ENCODE data around the gene CDADC1.

The CDADC1 gene

GRCh38 chr13:49247643-49248621, at the start of gene CDADC1:
TSS of gene CDADC1 (plus strand) at chr13:49247925. CDS start at chr13:49248038, 113 bp downstream.
- DNase-seq: peak; percentile 78

DNA sequence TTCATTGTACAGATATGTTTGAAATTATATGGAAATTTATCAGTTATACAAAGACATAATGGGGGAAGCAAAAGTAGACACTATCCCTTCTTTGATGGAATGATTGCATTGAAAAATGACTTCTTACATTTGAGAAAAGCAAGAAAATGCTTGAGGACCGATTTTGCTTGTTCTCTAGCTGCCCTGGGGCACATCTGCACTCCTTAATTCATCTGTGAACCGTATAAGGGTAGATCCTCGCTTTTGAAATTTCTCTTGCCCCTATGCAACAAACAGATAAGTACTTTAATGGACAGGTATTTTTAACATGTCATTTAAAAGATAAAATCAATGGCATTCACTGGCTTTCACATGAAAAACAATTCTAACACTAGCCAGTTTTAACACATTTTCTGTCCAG, 41.1 kb upstream of the CDADC1 start:
- no peak for DNase-seq

- DNase-seq: no peak
Observed at GRCh38 chr13:49208619-49209018, 39.1 kb upstream of the CDADC1 start.

GRCh38 chr13:49210114-49210513, 37.6 kb upstream of the CDADC1 start:
- no peak for DNase-seq

GRCh38 chr13:49210669-49211068, 37.1 kb upstream of the CDADC1 start:
- DNase-seq: no peak

DNA sequence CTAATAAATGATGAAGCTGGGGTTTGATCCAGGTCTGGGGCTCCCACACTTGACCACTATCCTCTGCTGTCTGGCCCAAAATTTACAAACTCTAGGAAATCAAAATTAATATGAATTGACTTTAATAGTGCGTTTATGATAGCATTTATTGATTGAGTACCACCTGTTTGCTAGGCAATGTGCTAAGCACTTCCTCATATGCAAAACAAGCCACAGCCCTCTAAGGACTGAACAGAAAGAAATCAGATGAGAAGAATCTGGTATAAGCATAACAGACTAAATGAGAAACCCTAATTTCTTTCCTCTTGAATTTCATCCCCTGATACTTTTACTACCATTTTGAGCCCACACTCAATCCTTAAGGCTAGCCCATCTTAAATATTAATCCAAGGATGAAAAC, 34.2 kb upstream of the CDADC1 start:
- no peak for DNase-seq

GRCh38 chr13:49213997-49214916, 33.5 kb upstream of the CDADC1 start:
- no peak for DNase-seq

- no peak for DNase-seq
Observed at GRCh38 chr13:49214917-49215376, 32.8 kb upstream of the CDADC1 start.

GRCh38 chr13:49216334-49216733, 31.4 kb upstream of the CDADC1 start:
- no peak for DNase-seq

DNA sequence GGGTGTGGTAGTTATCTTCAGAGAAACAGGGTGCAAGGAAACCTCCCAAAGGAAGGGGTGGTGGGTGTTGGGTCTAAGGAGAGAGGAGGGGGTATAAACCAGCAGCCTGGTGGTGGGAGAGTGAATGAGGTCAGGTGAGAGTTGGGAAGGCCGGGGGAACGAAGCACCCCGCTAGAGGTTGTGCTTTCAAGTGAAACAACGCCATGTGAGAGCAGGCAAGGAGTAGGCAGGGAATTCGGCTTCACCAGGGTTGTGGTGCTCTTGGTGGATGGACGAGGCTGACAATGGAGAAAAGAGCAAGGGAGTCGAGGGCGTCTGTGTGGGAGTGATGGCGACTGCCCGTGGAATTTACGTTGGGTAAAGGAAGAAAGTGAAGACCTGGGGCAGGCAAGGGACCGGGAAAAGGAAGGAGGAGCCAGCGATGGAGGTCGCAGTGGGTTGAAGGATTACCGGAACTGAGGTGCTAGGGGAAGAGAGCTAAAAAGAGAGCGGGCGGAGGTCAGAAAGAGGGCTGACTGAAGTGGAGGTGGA, 29.7 kb upstream of the CDADC1 start:
- DNase-seq: no peak

GRCh38 chr13:49218493-49219051, 29.2 kb upstream of the CDADC1 start:
- DNase-seq: no peak

GRCh38 chr13:49219647-49220035, 28.1 kb upstream of the CDADC1 start:
- no peak for DNase-seq

DNA sequence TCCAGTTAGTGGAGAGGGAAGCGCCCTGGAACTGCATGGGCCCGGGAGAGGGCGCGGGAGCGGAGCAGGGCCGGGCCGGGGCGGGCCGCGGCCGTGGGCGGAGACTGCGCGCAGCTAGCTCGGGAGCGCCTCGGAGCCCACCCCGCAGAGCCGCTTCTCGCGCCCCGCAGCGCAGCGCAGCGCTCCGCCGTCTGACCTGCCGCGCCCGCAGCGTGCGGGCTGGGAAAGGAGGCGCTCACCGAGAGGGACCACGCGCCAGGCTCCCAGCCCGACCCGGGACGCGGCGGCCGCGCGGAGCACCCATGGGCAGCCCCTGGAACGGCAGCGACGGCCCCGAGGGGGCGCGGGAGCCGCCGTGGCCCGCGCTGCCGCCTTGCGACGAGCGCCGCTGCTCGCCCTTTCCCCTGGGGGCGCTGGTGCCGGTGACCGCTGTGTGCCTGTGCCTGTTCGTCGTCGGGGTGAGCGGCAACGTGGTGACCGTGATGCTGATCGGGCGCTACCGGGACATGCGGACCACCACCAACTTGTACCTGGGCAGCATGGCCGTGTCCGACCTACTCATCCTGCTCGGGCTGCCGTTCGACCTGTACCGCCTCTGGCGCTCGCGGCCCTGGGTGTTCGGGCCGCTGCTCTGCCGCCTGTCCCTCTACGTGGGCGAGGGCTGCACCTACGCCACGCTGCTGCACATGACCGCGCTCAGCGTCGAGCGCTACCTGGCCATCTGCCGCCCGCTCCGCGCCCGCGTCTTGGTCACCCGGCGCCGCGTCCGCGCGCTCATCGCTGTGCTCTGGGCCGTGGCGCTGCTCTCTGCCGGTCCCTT, 27.5 kb upstream of the CDADC1 start, which contains the start of gene MLNR:
Gene MLNR (plus strand): TSS at position 303 of the 820 bp plus-strand sequence. CDS start 0 bp downstream, at position 303.
- DNase-seq: no peak

GRCh38 chr13:49220856-49221589, 26.7 kb upstream of the CDADC1 start:
- no peak for DNase-seq

DNA sequence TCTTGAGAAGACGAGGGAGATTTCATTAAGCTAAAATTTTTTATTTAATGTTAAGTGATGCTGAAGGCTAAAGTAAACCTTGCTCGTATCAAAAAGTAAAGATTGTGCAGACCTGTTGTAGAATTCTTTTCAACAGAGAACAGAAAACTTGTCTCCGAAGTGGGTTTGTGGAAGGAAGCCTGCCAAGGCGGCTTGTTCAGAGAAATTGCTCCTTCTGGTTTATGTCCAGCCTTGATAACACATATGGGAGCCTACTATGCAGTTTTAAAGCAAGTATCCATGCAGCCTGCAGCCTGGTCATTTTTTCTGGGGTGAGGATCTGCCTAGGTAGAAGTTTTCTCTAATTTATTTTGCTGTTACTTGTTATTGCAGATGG, 26.1 kb upstream of the CDADC1 start:
- no peak for DNase-seq

DNA sequence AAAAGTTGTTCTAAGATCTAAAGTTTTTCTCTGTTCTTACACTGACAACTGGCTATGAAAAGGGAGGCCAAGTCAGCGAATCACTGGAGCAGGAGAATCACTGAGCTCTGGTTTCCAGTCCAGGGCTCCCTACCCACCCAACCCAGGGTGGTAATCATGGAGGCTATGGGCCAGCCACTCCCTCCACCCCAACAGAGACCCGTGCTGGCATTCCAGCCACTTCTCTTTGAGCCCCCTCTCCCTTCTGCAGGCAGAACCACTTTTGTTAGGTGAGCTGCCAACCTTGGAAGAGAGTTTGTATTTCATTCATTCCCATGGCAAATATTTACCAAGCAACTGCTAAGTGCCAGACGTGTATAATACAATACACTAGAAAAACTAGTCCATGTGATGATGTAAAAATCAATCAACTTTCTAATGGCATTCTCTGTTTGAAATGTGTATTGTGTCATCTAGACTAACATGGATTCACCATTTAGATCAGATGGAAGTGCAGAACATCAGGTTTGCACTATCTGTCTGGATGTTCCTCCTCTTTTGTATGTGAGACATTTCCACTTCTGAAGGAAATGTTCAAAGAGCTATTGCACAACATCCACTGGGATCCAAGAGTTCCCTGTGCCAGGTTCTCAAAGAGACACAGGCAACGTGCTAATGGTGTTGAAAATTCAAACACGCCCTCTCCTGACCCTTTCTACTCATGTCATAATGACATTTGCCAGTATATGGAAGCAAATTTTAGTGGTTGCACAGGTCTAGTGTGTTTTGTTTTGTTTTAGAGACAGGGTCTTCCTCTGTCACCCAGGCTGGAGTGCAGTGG, 22.3 kb upstream of the CDADC1 start:
- no peak for DNase-seq

GRCh38 chr13:49226613-49227012, 21.1 kb upstream of the CDADC1 start:
- peak in 1 of 2 experiments; percentile 9 for DNase-seq

- DNase-seq: no peak
Observed at GRCh38 chr13:49234741-49235140, 13.0 kb upstream of the CDADC1 start.

- DNase-seq: no peak
Observed at GRCh38 chr13:49235856-49236431, 11.8 kb upstream of the CDADC1 start.

DNA sequence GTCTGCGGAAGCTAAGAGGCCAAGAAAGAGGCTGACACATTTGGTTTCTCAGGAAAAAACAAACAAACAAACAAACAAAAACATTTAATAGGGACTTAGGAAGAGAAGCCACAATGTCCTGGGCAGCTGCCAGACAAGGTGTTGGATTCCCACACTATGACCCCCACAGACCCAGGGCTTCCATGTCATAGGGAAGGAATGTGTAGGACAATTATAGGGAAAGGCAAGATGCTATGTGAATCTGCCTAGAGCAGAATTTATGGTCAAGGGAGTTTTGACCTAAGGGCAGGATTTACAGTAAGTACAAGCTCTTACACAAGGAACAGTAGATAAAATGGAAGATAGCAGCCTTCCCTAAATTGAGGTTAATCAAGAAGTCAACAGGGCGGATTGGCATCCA, 9.1 kb upstream of the CDADC1 start:
- DNase-seq: no peak

Data from NCI-H187 (cell line).